HepG2 (cell line): Measurements from ENCODE around the gene RNU2-63P.

Source experiments
- EZH2 ChIP-seq: conservative IDR thresholded peaks from 2 replicates; pipeline ENCODE4 v1.6.1; 2012; ENCODE audit warnings: mild to moderate bottlenecking, low read depth, low read length, moderate library complexity
- NR2C2 ChIP-seq: sonication (generic); formaldehyde crosslinking; IDR thresholded peaks from 2 replicates; pipeline ENCODE4 v1.4.0; 2020; ENCODE audit warnings: missing genetic modification reagents, mild to moderate bottlenecking, moderate library complexity, borderline replicate concordance
- POLR2AphosphoS5 ChIP-seq: IDR thresholded peaks from 2 replicates; pipeline ENCODE4 v1.6.1; 2012; ENCODE audit warnings: low read depth, low read length
- TF ChIP-seq, protein P1 (sequence below): sonication (generic); formaldehyde crosslinking; IDR thresholded peaks from 2 replicates; pipeline ENCODE4 v1.9.0; 2022; ENCODE audit warnings: missing genetic modification reagents, mild to moderate bottlenecking, borderline replicate concordance

DNA sequence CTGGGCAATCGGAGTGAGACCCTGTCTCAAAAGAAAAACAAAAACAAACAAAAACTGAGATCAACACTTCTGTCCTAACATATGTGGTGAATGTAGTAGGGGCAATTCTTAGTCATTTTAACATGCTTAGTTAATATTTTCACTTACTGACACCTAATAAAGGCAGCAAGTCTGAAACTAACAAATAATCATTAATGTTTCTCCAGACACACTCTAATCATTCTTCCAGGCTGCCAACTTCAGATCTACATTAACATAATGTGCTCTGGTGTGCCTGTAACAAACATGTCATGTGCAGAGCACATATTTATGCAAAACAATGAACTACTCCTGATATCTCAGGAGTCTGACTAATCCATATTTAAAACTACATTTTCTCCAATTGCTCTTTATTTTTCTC lies 33.3 kb upstream of the RNU2-63P start:
- TF ChIP-seq, protein P1, sequence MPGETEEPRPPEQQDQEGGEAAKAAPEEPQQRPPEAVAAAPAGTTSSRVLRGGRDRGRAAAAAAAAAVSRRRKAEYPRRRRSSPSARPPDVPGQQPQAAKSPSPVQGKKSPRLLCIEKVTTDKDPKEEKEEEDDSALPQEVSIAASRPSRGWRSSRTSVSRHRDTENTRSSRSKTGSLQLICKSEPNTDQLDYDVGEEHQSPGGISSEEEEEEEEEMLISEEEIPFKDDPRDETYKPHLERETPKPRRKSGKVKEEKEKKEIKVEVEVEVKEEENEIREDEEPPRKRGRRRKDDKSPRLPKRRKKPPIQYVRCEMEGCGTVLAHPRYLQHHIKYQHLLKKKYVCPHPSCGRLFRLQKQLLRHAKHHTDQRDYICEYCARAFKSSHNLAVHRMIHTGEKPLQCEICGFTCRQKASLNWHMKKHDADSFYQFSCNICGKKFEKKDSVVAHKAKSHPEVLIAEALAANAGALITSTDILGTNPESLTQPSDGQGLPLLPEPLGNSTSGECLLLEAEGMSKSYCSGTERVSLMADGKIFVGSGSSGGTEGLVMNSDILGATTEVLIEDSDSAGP (CRISPR knock-in tag): no peak
- no peak; the same call in 1 of the 2 replicates for TF ChIP-seq POLR2AphosphoS5
- TF ChIP-seq NR2C2 (CRISPR knock-in tag): no peak
- TF ChIP-seq EZH2: no peak
